ENCODE measurements around the gene ZSCAN29.

The ZSCAN29 gene

GRCh38 chr15:43312378-43312777, 58.5 kb downstream of the ZSCAN29 start:
- Histone ChIP-seq H3K9ac (ENCODE audit: low read length) (no peak overlapping the region), H2BK15ac (replicated peaks; ENCODE audit: low read depth) (no peak overlapping the region), H3K27ac (ENCODE audit: low read depth, low read length) (no peak overlapping the region), H3K23ac (ENCODE audit: low read length) (no peak overlapping the region), H3K27me3 (ENCODE audit: insufficient read depth, low read length, poor library complexity) (no peaks in the 10 kb centered on the region), H3K79me1 (ENCODE audit: low read length) (no peaks in the 10 kb centered on the region), H3K4ac (ENCODE audit: low read depth, low read length) (no peak overlapping the region), H4K5ac (ENCODE audit: low read length) (no peak overlapping the region), H2AK5ac (ENCODE audit: low read length) (no peak overlapping the region), H3K18ac (ENCODE audit: low read length) (no peak overlapping the region), H3K36me3 (ENCODE audit: control insufficient read depth, insufficient read depth, low read length) (no peaks in the 10 kb centered on the region), H3K4me3 (ENCODE audit: low read length) (no peak overlapping the region), H3K4me2 (ENCODE audit: low read length) (no peak overlapping the region), H3K56ac (ENCODE audit: low read length) (no peak overlapping the region), H4K8ac (ENCODE audit: low read depth, low read length) (no peak overlapping the region), H3K79me2 (ENCODE audit: control insufficient read depth, insufficient read depth, low read length) (no peaks in the 10 kb centered on the region), H2BK120ac (ENCODE audit: low read depth, low read length) (no peak overlapping the region), H3K4me1 (ENCODE audit: control insufficient read depth, low read depth, low read length) (no peaks in the 10 kb centered on the region), H2BK5ac (ENCODE audit: low read length) (no peak overlapping the region)
- no CpG with 5 or more reads among the region's 4 CpGs for WGBS (ENCODE audit: extremely low coverage, insufficient coverage, low lambda C conversion rate)
- DNase-seq, result no peak
